Tibial nerve (tissue), 4 donors: Measurements from ENCODE around the gene WASF2.

Experiments
- EP300 ChIP-seq, 2 donors: sonication (generic); formaldehyde crosslinking; IDR thresholded peaks; one replicate each; pipeline ENCODE4 v1.6.1; 2017; ENCODE audit warnings: antibody characterized with exemption in 2 of 2, mild to moderate bottlenecking in 1 of 2
- POLR2A ChIP-seq, 2 donors: fragments of 450-650 bp; IDR thresholded peaks; one replicate each; pipeline ENCODE4 v1.6.1; 2017; ENCODE audit warnings: antibody characterized with exemption in 2 of 2, mild to moderate bottlenecking in 2 of 2, moderate library complexity in 2 of 2
- TF ChIP-seq, protein P1 (sequence below), 5 experiments: fragments of 200-600 bp in 3 of 5; fragments of 450-650 bp in 2 of 5; sonication (generic) in 3 of 5; IDR thresholded peaks; one replicate each; pipeline ENCODE4 v1.5.1; 2016 to 2019; ENCODE audit warnings: antibody characterized with exemption in 5 of 5, mild to moderate bottlenecking in 3 of 5, moderate library complexity in 2 of 5

DNA sequence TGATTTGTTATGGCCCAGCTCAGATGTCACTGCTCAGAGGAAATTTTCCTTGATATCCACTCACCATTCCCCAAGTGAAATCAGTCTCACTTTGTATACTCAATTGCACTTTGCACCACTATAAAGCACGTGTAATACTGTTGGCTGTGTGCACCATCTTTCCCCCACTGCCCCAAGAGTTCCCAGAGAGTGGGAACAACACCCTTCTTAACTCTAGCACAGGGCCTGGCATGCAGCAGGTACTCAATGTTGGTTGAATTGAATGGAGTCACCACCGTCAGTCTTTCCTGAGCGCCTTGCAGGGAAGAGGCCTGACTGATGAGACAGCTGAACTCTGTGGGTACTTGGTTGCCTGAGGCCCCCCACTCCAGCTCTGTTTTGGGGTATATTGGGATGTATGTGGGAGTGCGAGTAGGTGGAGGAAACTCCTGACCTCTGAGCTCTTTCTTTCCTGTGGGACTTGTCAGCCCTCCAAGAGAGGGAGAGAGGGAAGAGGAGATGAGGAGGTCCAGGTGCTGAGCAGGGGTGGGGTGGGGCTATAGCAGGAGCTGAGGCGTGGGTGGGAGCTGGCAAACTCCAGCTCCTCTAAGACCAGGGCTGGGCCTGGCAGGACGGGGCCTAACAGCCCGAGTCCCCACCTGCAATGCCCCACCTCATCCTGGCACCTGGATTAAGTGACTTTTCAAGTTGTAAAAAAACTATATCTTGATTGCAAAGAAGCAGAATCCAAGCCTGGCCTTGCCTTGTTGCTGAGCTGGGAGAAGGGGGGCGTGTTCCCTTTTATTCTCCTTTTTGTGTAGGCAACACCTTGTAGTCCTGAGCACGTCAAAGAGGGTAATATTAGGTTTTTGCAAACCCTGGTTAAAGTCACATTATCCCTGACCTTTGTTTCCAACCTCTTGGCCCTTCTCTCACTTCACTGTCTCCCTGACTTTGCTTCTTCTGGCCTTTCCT is 19.4 kb upstream of the WASF2 start:
- TF ChIP-seq POLR2A (IDR thresholded peaks at IDR 0.05) (no peak), EP300 (IDR thresholded peaks at IDR 0.05) (no peak)
- TF ChIP-seq, protein P1, sequence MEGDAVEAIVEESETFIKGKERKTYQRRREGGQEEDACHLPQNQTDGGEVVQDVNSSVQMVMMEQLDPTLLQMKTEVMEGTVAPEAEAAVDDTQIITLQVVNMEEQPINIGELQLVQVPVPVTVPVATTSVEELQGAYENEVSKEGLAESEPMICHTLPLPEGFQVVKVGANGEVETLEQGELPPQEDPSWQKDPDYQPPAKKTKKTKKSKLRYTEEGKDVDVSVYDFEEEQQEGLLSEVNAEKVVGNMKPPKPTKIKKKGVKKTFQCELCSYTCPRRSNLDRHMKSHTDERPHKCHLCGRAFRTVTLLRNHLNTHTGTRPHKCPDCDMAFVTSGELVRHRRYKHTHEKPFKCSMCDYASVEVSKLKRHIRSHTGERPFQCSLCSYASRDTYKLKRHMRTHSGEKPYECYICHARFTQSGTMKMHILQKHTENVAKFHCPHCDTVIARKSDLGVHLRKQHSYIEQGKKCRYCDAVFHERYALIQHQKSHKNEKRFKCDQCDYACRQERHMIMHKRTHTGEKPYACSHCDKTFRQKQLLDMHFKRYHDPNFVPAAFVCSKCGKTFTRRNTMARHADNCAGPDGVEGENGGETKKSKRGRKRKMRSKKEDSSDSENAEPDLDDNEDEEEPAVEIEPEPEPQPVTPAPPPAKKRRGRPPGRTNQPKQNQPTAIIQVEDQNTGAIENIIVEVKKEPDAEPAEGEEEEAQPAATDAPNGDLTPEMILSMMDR (IDR thresholded peaks at IDR 0.05): no peak
